NK-92 (cell line): ENCODE results near the gene RAD51B.
"Not testable (repeated sequence)": the region's sequence is repeated elsewhere in the genome, so short reads cannot be mapped to it uniquely, and the experiment has no call there.

Experiments
- DNase-seq: peaks from one replicate; lab custom pipeline; 2025; ENCODE audit not compliant: unreplicated experiment; lab: John Stamatoyannopoulos, UW

The RAD51B gene

DNA sequence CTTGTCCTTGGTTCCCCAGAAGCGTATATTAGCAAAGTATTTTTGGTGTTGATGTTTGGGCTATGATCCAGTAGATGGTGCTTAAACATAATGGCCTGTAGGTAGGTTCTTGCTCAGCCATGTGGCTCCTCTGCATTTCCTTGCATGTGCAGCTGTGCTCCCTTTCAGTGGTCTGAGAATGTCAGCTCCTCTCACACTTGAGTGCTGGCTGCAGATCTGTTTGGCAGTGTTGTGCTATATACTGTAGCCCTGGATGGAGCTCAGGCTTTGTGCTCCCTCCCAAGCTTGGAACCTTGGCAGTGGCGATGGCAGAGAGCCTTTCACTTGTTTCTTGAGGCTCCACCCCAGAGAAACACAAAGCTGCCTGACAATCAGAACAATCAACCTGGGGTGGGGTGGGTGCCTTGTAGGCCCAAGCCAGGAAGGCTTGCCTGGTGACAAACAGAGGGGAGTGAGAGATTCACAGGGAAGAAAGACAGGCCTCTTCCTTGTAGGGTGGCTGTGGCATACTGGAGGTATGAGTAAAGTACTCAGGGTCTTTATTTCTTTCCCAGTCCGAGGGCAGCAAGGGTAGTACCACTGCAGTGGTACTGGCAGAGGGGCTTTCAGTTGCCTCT, 255.3 kb downstream of the RAD51B start:
- DNase-seq: no peak

DNA sequence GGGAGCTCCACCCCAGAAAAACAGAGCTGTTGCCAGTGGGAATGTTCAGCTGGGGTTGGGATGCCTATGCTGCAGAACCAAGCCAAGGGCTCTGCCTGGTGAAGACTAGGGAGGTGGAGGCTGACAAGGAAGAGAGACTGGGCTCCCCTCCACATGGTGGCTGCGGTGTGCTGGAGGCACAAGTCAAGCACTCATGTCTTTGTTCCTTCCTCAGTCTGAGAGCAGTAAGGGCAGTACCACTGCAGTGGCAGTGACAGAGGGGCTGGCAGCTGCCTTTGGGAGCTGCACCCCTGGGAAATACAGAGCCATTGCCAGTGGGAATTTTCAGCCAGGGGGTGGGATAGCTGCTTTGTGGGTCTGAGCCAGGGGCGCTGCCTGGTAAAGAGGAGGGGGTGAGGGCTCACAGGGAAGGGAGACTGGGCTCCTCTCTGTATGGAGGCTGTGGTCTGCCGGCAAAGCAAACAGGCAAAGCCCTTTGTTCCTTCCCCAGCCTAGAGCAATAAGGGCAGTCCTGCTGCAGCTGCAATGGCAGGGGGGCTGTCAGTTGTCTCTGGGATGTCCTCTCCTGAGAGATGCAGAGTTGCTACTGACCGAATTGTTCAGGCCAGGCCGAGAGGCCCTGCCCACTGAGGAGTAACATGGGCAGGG, 255.9 kb downstream of the RAD51B start:
- no peak for DNase-seq

DNA sequence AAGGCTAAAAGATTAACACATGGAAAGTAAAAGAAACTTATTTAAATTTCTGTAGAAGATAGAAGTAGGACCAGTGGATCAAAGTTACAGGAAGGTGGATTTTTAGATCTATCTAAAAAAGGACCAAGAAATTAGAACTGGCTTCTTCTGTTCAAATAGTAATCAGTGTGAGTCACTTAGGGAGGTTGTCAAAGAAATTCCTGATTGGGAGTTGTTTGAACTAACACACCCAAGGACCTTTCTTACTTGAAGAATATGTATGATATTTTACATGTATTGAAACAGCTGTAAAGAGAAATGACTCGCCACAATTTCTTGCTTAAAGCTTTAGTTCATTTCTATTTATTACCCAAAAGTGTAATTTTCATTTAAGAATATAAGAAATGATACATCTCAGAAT, 256.9 kb downstream of the RAD51B start:
- no peak for DNase-seq

DNA sequence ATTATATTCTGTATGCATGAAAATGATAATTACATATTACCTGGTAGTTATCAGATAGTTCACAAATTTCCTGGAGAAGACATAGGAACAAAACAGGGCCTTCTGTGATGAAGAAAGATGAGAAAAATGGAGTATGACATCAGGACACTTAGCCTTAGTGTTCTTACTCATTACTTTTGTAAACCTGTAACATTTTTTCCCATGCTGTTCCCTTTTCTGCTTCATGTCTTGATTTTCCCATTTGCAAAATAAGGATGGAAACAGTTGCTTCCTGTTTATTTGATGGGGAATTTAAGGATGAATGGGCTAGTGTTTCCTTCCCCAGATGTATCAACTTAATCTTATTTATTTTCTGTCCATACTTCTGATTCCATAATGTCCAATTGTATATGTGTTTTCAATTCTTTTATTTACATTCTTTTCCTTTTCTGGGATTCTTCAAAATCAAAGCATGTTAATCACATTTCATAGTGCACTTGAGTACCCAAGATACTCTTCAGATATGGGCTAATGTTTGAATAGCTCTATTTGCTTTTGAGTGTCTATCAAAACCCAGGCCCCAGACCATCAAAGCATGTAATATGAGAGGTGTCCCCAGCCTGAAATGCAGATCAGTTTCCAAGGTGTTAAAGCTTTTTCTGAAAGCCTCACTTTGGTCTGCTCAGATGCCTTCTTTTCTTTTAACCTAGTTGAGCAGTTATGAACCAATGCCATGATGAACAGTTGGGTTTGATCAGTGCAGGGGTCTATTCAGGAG, 260.5 kb downstream of the RAD51B start:
- no peak for DNase-seq

DNA sequence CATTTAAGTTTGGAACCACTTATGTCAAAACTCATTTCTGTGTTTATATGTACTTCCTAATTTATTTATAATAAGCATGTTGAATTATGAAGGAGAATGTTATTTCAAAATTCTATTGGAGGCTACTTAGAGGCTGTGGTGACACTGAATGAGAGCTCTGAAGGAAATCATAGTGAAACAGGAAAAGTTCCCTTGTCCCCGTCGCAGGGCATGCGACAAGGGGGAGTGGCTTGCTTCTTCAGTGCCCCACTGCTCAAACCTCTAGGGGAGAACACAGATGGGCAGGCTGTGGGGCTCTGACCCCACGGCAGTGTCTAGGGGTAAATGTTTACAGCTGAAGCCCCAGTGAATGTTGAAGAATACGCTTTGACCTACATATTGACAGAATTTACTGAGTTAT, 261.9 kb downstream of the RAD51B start:
- no peak for DNase-seq

DNA sequence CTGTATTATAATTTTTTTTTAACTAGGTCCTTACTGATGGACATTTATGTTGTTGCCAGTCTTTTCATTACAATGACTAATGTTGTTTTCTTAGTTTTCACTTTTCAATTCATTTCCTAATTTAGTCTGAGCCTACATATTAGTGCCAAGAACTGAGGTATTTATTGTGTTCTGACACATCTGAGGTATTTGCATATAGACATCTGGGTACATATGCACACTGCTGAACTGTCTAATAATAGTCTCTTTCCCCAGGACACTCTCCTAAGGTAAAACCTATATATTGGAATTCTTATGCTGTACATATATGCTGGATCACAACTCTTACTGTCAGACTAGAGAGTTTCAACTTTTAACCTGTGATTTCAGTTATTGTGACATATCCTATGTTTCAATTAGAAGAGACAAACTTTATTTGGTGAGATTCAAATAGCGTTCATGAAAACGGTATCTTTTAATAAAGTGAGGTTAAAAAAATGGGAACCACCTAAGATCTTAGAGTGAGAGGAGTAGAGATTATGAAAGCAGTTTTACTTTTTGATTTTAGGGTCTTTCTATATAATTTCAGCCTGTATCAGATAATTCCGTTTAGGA, 263.2 kb downstream of the RAD51B start:
- DNase-seq: no peak

DNA sequence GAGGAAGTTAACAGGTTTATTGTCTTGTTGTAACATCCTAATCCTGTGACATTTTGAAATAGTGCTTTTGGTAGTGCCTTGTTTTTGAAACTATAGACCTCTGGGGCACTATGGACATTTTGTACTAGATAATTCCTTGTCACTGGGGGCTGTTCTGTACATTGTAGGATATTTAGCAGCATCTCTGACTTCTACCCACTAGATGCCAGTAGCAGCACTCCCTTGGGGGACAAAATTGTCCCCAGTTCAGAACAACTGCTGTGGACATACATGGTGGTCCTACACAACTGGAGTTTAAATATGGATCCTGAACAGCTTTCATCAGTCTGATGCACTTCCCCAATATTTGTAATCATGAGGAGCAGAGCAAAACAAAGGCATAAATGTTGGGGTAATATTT, 264.7 kb downstream of the RAD51B start:
- DNase-seq: no peak

DNA sequence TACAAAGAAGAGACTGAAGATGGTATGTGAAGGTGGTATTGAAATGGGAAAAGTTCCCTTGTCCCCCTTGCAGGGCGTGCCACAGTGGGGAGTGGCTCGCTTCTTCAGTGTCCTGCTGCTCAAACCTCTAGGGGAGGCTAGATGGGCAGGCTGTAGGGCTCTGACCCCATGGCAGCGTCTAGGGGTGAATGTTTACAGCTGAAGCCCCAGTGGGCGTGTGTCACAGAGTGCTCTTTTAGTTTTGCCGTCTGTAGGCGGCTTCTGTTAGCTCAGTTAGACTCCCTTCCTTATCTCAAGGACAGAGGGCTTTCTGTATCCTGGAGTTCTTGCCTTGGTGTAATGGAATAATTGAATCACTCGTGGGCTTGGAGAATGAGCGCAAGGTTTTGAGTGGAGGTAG, 266.2 kb downstream of the RAD51B start:
- DNase-seq: no peak

DNA sequence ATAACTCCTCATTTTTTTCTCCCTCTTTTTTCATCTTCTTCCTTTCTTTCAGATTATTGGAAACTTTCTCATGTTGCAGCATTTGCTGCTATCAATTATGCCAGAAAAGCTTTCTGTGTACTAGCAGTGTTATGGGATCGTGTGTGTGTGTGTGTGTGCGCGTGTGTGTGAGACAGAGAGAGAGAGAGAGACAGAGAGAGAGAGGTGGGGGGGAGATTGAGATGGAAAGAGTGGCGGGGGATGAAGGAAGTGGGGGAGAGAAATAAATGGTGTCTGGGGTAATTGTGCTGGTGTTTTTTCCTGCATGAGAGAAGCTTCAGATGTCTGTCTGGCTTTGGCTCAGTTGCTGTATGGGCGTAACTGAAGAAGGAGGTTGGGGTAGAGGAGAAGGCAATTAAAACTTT, 268.9 kb downstream of the RAD51B start:
- no peak for DNase-seq

DNA sequence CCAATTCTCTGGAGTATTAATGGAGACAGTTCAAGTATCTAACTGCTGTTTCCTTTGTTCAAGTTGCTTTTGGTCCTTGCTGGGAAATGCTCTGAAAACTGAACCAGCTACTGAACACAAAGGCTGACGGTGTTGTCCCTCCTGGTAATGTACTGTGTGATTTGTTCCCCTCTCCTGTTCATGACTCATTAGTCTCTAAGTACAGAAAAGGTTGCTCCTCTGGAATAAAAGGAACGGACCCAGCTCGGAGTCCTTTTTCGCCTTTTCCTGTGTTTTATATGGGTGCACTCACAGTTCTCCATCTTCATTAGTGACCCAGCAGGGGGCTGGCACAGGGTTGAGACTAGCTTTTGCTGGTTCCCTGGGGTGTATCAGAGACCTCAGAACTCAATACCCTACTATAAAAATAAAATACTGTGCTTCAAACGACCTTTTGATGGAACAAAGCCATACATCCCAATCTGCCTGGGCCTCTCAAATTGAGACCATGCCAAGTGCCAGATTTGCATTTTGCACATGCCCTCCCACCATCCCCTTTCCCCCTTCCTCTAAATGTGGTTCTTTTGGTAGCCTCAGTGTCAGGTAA, 269.7 kb downstream of the RAD51B start:
- no peak for DNase-seq

DNA sequence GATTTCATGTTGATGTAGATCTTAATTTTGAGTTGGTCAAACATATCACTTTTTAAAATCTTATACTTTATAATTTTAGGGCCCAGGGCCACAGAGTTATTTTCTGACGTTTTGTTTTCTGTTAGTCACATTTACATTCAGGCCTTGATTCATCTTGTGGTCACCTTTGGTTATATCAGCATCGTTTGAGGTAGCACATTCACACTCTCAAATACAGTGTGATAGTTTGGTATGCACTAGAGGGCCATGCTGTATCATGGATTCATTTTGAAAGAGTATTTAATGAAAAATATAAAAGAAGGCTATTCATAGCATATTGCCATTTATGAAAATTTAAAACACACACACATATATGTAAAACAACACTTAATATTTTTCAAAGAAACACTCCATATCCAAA, 274.6 kb downstream of the RAD51B start:
- DNase-seq: no peak

DNA sequence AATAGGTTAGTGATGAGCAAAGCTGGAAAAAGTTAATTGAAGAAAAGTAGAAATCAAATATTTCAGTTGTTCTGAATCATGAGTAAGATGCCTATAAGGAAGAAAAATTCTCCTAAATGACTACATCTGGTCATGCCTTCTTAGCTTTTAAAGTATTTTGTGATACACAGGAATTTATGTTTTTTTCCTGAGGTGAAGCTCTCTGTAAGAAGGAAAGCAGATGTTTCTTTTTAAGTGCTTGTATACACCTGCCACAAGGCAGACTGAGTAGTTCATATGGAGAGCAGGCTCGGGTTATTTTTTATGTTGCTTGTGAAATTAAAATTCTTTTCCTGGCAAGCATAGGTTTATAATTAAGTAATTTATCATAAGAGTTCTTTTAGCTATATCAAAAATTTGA, 275.2 kb downstream of the RAD51B start:
- no peak for DNase-seq

DNA sequence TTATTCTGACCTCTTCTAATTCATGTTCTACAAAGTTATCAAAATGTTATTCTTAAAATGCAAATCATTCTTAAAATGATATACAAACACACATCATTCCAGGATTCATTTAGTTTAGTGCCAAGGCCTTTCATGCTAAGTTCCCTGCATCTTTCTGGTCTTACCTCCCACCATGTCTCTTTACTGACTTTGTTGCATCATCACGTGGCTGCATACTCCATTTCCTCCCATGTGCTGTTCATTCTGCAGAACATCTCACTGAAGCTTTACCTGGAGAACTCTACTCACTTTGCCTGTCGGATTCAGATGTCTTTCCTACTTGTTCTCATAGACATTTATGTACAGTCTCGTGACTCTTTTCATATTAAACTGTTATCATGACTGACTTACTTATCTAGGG, 278.1 kb downstream of the RAD51B start:
- no peak for DNase-seq

DNA sequence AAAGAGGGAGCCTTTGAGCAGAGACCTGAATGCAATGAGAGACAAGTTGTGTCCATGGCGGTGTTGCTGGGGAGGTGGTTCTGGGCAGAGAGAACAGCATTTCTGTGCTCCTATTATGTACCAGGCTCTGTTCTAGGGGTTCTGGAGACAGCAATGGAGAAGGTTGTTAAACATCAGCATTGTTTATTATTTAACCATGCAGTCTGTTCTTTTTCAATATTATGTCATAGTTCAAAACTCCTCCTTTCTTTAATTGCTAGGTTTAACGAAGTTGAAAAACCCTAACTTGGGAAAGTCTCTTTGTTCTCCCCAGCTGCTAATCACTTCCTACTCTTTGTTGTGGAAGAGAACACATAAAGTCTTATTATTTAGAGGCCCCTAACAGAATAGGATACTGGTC, 279.3 kb downstream of the RAD51B start:
- DNase-seq: no peak

DNA sequence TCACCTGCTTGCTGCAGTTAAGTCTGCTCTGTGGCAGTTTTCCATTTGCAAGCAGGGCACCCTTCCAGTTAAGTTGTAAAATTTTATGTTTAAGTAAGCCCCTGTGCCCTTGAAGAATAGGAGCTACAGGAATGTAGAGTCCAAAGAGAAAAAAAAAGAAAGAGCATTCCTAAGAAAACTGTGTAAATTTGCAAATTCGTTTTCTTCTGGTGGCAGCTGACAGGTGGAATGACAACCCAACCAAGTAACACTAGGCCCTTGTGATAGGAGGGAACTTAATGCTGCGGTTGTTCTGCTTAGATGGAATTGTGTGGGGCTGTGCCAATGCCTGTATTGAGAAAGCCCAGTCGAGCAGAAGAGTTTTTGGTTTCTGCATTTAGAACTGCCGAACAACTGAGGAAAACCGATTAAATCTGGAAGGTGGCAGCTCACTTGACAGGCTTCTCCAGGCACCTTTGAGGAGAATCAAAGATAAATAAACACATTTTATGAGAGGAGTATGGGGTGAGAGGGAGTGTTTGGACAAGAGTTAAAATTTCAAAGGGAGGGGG, 280.0 kb downstream of the RAD51B start:
- DNase-seq: no peak

DNA sequence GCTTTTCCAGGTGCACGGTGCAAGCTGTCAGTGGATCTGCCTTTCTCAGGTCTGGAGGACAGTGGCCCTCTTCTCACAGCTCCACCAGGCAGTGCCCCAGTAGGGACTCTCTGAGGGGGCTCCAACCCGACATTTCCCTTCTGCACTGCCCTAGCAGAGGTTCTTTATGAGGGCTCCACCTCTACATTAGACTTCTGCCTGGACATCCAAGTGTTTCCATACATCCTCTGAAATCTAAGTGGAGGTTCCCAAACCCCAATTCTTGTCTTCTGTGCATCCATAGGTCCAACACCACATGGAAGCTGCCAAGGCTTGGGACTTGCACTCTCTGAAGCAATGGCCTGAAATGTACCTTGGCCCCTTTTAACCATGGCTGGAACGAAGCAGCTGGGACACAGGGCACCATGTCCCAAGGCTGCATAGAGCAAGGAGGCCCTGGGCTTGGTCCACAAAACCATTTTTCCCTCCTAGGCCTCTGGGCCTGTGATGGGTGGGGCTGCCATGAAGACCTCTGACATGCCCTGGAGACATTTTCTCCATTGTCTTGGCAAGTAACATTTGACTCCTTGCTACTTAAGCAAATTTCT, 282.2 kb downstream of the RAD51B start:
- DNase-seq: not testable (repeated sequence)

DNA sequence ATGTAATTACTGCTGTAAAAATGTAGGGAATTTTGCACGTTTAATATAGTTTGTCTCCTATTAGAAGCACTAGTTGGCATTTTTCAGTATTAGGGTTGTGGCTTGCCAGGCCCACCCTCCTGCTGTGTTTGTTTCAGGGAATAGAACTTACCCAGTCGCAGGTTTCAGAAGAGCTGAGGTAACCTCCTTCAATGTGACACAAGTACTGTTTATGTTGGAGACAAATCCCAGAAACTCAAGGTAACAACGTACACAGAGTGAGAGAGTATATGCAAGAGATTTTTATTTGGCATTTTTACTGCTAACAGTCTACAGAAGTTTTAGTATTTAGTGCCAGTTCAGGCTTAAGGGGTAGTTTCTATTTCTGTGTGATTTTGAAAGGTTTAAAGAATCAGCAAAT, 284.3 kb downstream of the RAD51B start:
- DNase-seq: no peak

DNA sequence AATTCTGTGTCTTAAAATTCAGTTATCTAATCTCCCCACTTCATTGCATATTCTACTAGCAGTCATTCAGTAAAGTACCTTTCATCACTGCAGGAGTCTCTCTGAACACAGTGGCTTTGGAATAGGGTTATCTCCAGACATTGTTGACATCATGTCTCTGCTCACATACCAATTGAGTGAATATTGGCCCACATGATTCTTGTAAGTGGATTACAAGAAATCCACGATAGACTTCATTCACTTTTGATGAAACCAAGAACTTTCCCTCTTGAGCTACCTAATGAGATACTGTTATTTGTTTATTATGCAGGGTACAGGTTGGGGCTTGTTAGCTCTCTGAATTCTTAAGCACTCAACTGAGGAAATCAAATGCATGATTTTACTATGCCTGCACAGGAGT, 284.9 kb downstream of the RAD51B start:
- no peak for DNase-seq

DNA sequence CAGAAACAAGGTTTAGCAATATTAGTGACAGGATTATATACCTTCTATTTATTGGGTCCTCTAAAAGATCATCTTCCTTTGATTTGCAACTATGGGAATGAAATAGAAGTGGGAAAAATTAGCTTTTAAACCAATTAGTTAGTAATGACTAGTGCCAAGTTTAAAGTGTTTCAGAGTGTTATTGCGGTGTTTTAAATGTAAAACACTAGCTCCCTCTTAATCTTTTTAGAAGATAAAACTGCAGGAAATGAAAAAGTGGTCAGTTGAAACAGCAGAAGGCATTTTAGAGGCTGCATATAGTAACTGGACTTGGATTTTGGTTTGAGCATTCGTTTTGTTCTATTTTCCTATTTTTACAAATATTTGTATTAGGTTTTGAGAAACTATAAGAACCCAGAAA, 286.2 kb downstream of the RAD51B start:
- DNase-seq: no peak

DNA sequence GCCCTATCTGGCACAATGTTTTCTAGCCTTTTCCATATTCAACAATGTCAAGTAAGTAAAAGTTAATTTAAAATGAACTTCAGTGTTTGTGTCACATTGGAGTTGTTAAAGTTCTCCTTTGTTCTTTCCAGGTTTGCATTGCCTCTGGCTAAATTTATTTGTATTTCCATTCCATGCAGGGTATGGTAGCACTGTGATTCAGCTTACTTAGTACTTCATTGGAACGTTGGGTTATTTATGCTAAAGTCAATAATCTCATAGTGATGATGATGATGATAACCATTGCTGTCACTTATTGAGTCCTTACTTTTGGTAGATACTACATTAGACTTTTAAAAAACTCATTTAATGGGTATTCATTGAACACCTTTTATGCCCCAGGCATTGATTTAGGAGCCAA, 286.9 kb downstream of the RAD51B start:
- no peak for DNase-seq

DNA sequence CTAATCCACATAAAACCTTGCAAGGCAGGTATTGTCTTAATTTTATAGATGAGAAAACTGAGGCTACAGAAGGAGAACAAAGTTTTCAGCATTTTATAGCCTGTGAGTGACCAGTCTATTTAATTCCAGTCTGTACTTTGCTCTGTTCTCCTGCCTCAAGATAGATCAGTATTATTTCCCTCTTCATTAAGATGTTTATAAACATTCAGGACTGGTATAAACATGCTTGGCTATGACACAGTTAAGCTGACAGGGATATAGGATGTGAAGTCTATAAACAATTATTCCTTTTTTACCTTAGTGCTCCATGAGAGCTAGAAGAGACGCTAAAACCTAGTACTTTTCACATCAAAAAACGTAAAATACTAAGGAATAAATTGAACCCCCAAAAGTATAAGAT, 287.3 kb downstream of the RAD51B start:
- no peak for DNase-seq
